ENCODE measurements around the gene KIF3B. TPM values are rescaled to one million over a fixed set of nuclear protein-coding genes. Genes with fewer than 3 reads are reported as not detected.
A peak's percentile ranks its signal among the peaks of the same experiment; 100 is the strongest.

KIF3B gene
- total RNA-seq, 4 donors from 2014 or later, result 8.5 to 14.1 (median 11.4) TPM

GRCh38 chr20:32235331-32236047 is 42.0 kb upstream of the KIF3B start:
- TF ChIP-seq CTCF (IDR thresholded peaks at IDR 0.05), result no peak
- no peak for TF ChIP-seq POLR2A (IDR thresholded peaks at IDR 0.05)
- Histone ChIP-seq H3K36me3 (peaks cover 10 to 63% (median 23%) of the 10 kb centered on the region in 3 donors), H3K27me3 (no peaks in the 10 kb centered on the region), H3K4me3 (no peak overlapping the region), H3K27ac (peak overlapping the region in 3 of 4 donors; percentile 28 to 51 (median 43)), H3K4me1 (peaks cover 4 to 37% (median 5%) of the 10 kb centered on the region in 3 donors), H3K9me3 (no peaks in the 10 kb centered on the region)
- intact Hi-C loops (cut with DNase I), result no loop called here
- WGBS, 2 donors, result 54 to 61% methylated on average over 6 of the region's 6 CpGs
- DNase-seq, result no peak

GRCh38 chr20:32236048-32236533 is 41.4 kb upstream of the KIF3B start:
- intact Hi-C loops (cut with DNase I), result no loop called here
- no peak for TF ChIP-seq POLR2A (IDR thresholded peaks at IDR 0.05)
- Histone ChIP-seq H3K9me3 (no peaks in the 10 kb centered on the region), H3K4me1 (peaks cover 4 to 41% (median 5%) of the 10 kb centered on the region in 3 donors), H3K4me3 (no peak overlapping the region), H3K27me3 (no peaks in the 10 kb centered on the region), H3K27ac (peak overlapping the region in 3 of 4 donors; percentile 28 to 51 (median 43)), H3K36me3 (peaks cover 10 to 57% (median 17%) of the 10 kb centered on the region in 3 donors)
- WGBS, 2 donors, result 58 to 71% methylated on average over 3 of the region's 3 CpGs
- no peak for DNase-seq

- H3K27ac ChIP-seq, result no peak overlapping the region
- peaks cover 10 to 50% (median 11%) of the 10 kb centered on the region in 3 donors for H3K36me3 ChIP-seq
- 79 to 100% methylated on average over 2 of the region's 2 CpGs for WGBS, 2 donors
Measured at GRCh38 chr20:32236819-32237218, 40.6 kb upstream of the KIF3B start.

GRCh38 chr20:32237419-32237818 is 40.0 kb upstream of the KIF3B start:
- Histone ChIP-seq H3K4me1 (peaks cover 4 to 41% (median 5%) of the 10 kb centered on the region in 3 donors), H3K9me3 (no peaks in the 10 kb centered on the region), H3K27ac (no peak overlapping the region), H3K36me3 (peaks cover 10 to 44% (median 11%) of the 10 kb centered on the region in 3 donors), H3K27me3 (no peaks in the 10 kb centered on the region), H3K4me3 (no peak overlapping the region)
- no peak for TF ChIP-seq CTCF (IDR thresholded peaks at IDR 0.05)
- no peak for TF ChIP-seq POLR2A (IDR thresholded peaks at IDR 0.05)
- WGBS, 2 donors, result 64 to 87% methylated on average over 6 of the region's 6 CpGs
- no peak for DNase-seq
- intact Hi-C loops (cut with DNase I), result no loop called here

More at GRCh38 chr20:32236819-32237218, 40.6 kb upstream of the KIF3B start:
- Histone ChIP-seq H3K9me3 (no peaks in the 10 kb centered on the region), H3K4me1 (peaks cover 4 to 41% (median 5%) of the 10 kb centered on the region in 3 donors), H3K27me3 (no peaks in the 10 kb centered on the region), H3K4me3 (no peak overlapping the region)
- DNase-seq, result no peak
- TF ChIP-seq POLR2A (IDR thresholded peaks at IDR 0.05), result no peak
- no peak for TF ChIP-seq CTCF (IDR thresholded peaks at IDR 0.05)
- intact Hi-C loops (cut with DNase I), result no loop called here

- 86 to 94% methylated on average over 4 to 5 of the region's 9 CpGs for WGBS, 2 donors
- intact Hi-C loops (cut with DNase I), result no loop called here
Measured at GRCh38 chr20:32238483-32239425, 38.7 kb upstream of the KIF3B start.

More at GRCh38 chr20:32238483-32239425, 38.7 kb upstream of the KIF3B start:
- DNase-seq, result no peak
- Histone ChIP-seq H3K36me3 (peaks cover 0 to 31% (median 0%) of the 10 kb centered on the region in 3 donors), H3K27me3 (no peaks in the 10 kb centered on the region), H3K27ac (no peak overlapping the region), H3K9me3 (no peaks in the 10 kb centered on the region), H3K4me1 (peaks cover 4 to 41% (median 5%) of the 10 kb centered on the region in 3 donors), H3K4me3 (no peak overlapping the region)
- TF ChIP-seq CTCF (IDR thresholded peaks at IDR 0.05) (no peak), POLR2A (IDR thresholded peaks at IDR 0.05) (no peak)
